Measurements from ENCODE around the gene MRPL2.
"Not testable (repeated sequence)": the region's sequence is repeated elsewhere in the genome, so short reads cannot be mapped to it uniquely, and the experiment has no call there.

MRPL2 gene

GRCh38 chr6:43082806-43083655, 23.8 kb upstream of the MRPL2 start:
- DNase-seq (ENCODE audit: extremely low read depth in 1 of 2, low read depth in 1 of 2), result no peak

- DNase-seq (ENCODE audit: extremely low read depth in 1 of 2, low read depth in 1 of 2), result not testable (repeated sequence)
Measured at GRCh38 chr6:43081922-43082321, 22.7 kb upstream of the MRPL2 start.

- DNase-seq (ENCODE audit: extremely low read depth in 1 of 2, low read depth in 1 of 2), result no peak
Measured at GRCh38 chr6:43081043-43081442, 21.8 kb upstream of the MRPL2 start.

- DNase-seq (ENCODE audit: extremely low read depth in 1 of 2, low read depth in 1 of 2), result no peak
Measured at GRCh38 chr6:43078691-43079090, 19.5 kb upstream of the MRPL2 start.

- DNase-seq (ENCODE audit: extremely low read depth in 1 of 2, low read depth in 1 of 2), result no peak
Measured at GRCh38 chr6:43077981-43078511, 18.8 kb upstream of the MRPL2 start.

- no peak for DNase-seq (ENCODE audit: extremely low read depth in 1 of 2, low read depth in 1 of 2)
Measured at GRCh38 chr6:43077333-43077809, 18.1 kb upstream of the MRPL2 start.

GRCh38 chr6:43076464-43077332, 17.5 kb upstream of the MRPL2 start:
- DNase-seq (ENCODE audit: extremely low read depth in 1 of 2, low read depth in 1 of 2), result no peak

GRCh38 chr6:43075670-43076463, 16.6 kb upstream of the MRPL2 start, which contains the start of gene PTK7:
PTK7 (plus strand) TSS chr6:43076314; CDS start chr6:43076489, 175 bp downstream.
- DNase-seq (ENCODE audit: extremely low read depth in 1 of 2, low read depth in 1 of 2), result no peak

GRCh38 chr6:43074847-43075669, 15.8 kb upstream of the MRPL2 start:
- DNase-seq (ENCODE audit: extremely low read depth in 1 of 2, low read depth in 1 of 2), result no peak

GRCh38 chr6:43070028-43070632, 10.9 kb upstream of the MRPL2 start:
- DNase-seq (ENCODE audit: extremely low read depth in 1 of 2, low read depth in 1 of 2), result no peak

- DNase-seq (ENCODE audit: extremely low read depth in 1 of 2, low read depth in 1 of 2), result no peak
Measured at GRCh38 chr6:43062818-43063217, 3.6 kb upstream of the MRPL2 start.

GRCh38 chr6:43061861-43062260, 2.6 kb upstream of the MRPL2 start:
- DNase-seq (ENCODE audit: extremely low read depth in 1 of 2, low read depth in 1 of 2), result no peak

GRCh38 chr6:43060755-43061633, 1.8 kb upstream of the MRPL2 start:
- no peak for DNase-seq (ENCODE audit: extremely low read depth in 1 of 2, low read depth in 1 of 2)

- DNase-seq (ENCODE audit: extremely low read depth in 1 of 2, low read depth in 1 of 2), result no peak
Measured at GRCh38 chr6:43060034-43060754, 960 bp upstream of the MRPL2 start.

GRCh38 chr6:43058531-43058930, 703 bp downstream of the MRPL2 start:
- no peak for DNase-seq (ENCODE audit: extremely low read depth in 1 of 2, low read depth in 1 of 2)

GRCh38 chr6:43055966-43056365, 3.3 kb downstream of the MRPL2 start:
- DNase-seq (ENCODE audit: extremely low read depth in 1 of 2, low read depth in 1 of 2), result no peak

- DNase-seq (ENCODE audit: extremely low read depth in 1 of 2, low read depth in 1 of 2), result no peak
Measured at GRCh38 chr6:43054206-43054943, 4.9 kb downstream of the MRPL2 start.
